Measurements from ENCODE around the gene SUCLA2. TPM values are rescaled to one million over a fixed set of nuclear protein-coding genes. Genes with fewer than 3 reads are reported as not detected.

Gene SUCLA2
- total and polyA plus RNA-seq, 2 of the 8 experiments (the other 6 are each of a cell fraction or from before 2014, with no cell fraction given): 23.5 to 78.8 TPM

- DNase-seq (ENCODE audit: low read depth in 1 of 2, low spot score in 2 of 2): no peak
- no peaks in the 10 kb centered on the region for H4K20me1 ChIP-seq (replicated peaks in 1 of 2; ENCODE audit: control insufficient read depth in 1 of 2, insufficient read depth in 2 of 2, low read length in 2 of 2)
- H3K56ac ChIP-seq (replicated peaks; ENCODE audit: insufficient read length, low read depth, low read length): no peak overlapping the region
- TF ChIP-seq HDAC2 (IDR thresholded peaks at IDR 0.05; ENCODE audit: borderline replicate concordance in 1 of 2, low read depth in 2 of 2, low read length in 2 of 2) (no peak), NRF1 (IDR thresholded peaks at IDR 0.05; ENCODE audit: low read depth, low read length) (no peak), BRCA1 (IDR thresholded peaks at IDR 0.05; ENCODE audit: low read depth, low read length) (no peak), CEBPB (IDR thresholded peaks at IDR 0.05; ENCODE audit: low read depth, low read length) (no peak), HDAC6 (IDR thresholded peaks at IDR 0.05; ENCODE audit: low read depth, low read length) (no peak), KDM5A (IDR thresholded peaks at IDR 0.05; ENCODE audit: low read length) (no peak), RAD21 (IDR thresholded peaks at IDR 0.05 in 1 of 2, conservative IDR thresholded peaks at IDR 0.05 in 1 of 2; ENCODE audit: low read depth in 2 of 2, low read length in 2 of 2) (no peak), SIRT6 (IDR thresholded peaks at IDR 0.05; ENCODE audit: low read length) (no peak), TBP (IDR thresholded peaks at IDR 0.05; ENCODE audit: low read depth, low read length) (no peak), FOSL1 (IDR thresholded peaks at IDR 0.05; ENCODE audit: insufficient read depth, low read depth, low read length) (no peak), CHD2 (IDR thresholded peaks at IDR 0.05; ENCODE audit: low read length) (no peak), CBX8 (IDR thresholded peaks at IDR 0.05; ENCODE audit: borderline replicate concordance, low read depth, low read length) (no peak), POU5F1 (IDR thresholded peaks at IDR 0.05; ENCODE audit: low read depth, low read length) (no peak), TAF1 (IDR thresholded peaks at IDR 0.05; ENCODE audit: low read depth, low read length) (no peak), SP1 (IDR thresholded peaks at IDR 0.05; ENCODE audit: low read depth, low read length) (no peak), SP4 (IDR thresholded peaks at IDR 0.05; ENCODE audit: low read length) (no peak), JUND (IDR thresholded peaks at IDR 0.05; ENCODE audit: low read length) (no peak)
Measured at GRCh38 chr13:47893527-47893926, 107.5 kb downstream of the SUCLA2 start.

More at GRCh38 chr13:47893527-47893926, 107.5 kb downstream of the SUCLA2 start:
- Histone ChIP-seq H2BK12ac (ENCODE audit: low read depth, low read length) (no peak overlapping the region), H3K27me3 (replicated peaks in 1 of 4; ENCODE audit: control insufficient read depth in 3 of 4, extremely low read depth in 1 of 4, insufficient read depth in 3 of 4, low read length in 3 of 4) (no peaks in the 10 kb centered on the region), H3K79me2 (ENCODE audit: control insufficient read depth in 1 of 2, insufficient read depth in 2 of 2, low read length in 2 of 2) (no peaks in the 10 kb centered on the region), H2BK5ac (ENCODE audit: low read depth, low read length) (no peak overlapping the region), H3K4me1 (replicated peaks in 1 of 4; ENCODE audit: control insufficient read depth in 3 of 4, insufficient read depth in 4 of 4, low read length in 3 of 4) (peaks cover 0 to 4% (median under 1%) of the 10 kb centered on the region in 4 experiments; a peak in 2 of 7 replicates), H2AK5ac (ENCODE audit: low read depth, low read length) (no peak overlapping the region), H3K18ac (ENCODE audit: extremely low read depth, low read length) (no peak overlapping the region), H3K4me2 (ENCODE audit: insufficient read depth in 1 of 2, low read depth in 2 of 2, low read length in 2 of 2) (no peak overlapping the region), H4K5ac (ENCODE audit: insufficient read length, low read depth, low read length) (no peak overlapping the region), H3K27ac (ENCODE audit: low read depth, low read length) (no peak overlapping the region), H2BK120ac (replicated peaks; ENCODE audit: low read depth, low read length) (no peak overlapping the region), H3K9ac (replicated peaks in 1 of 4; ENCODE audit: extremely low read depth in 1 of 4, low read depth in 3 of 4, low read length in 3 of 4) (no peak overlapping the region), H4K8ac (ENCODE audit: extremely low read depth, insufficient read depth, low read length) (no peak overlapping the region), H4K91ac (replicated peaks; ENCODE audit: insufficient read length, low read length) (no peak overlapping the region), H2BK15ac (ENCODE audit: low read length) (no peak overlapping the region), H3K79me1 (ENCODE audit: low read depth, low read length) (no peaks in the 10 kb centered on the region), H3K9me3 (ENCODE audit: insufficient read depth in 2 of 2, low read depth in 1 of 2, low read length in 1 of 2) (no peaks in the 10 kb centered on the region), H3K36me3 (ENCODE audit: control insufficient read depth in 2 of 4, insufficient read depth in 4 of 4, low read length in 3 of 4) (no peaks in the 10 kb centered on the region), H2AFZ (ENCODE audit: low read length) (no peak overlapping the region), H2BK20ac (ENCODE audit: low read length) (no peak overlapping the region), H3K23ac (ENCODE audit: insufficient read length) (no peak overlapping the region), H3K23me2 (ENCODE audit: low read depth, low read length) (no peaks in the 10 kb centered on the region), H3K4ac (replicated peaks; ENCODE audit: insufficient read length, low read depth, low read length) (no peak overlapping the region), H3K4me3 (ENCODE audit: extremely low read depth in 1 of 4, insufficient read depth in 2 of 4, low read depth in 3 of 4, low read length in 4 of 4) (no peak overlapping the region), H3K14ac (ENCODE audit: insufficient read length) (no peak overlapping the region)
- FAIRE-seq: no peak
- POLR2A ChIA-PET (ENCODE audit: partially characterized antibody): no interaction called here
- WGBS, 2 experiments (ENCODE audit: extremely low coverage in 1 of 2, insufficient coverage in 1 of 2, insufficient read length in 1 of 2, insufficient replicate concordance in 2 of 2, low coverage in 1 of 2, low lambda C conversion rate in 2 of 2, missing lambda C conversion rate in 1 of 2): 94% methylated on average over 1 of the region's 1 CpG; no CpG with 5 or more reads in 1 of the 2 experiments
- CTCF ChIA-PET (ENCODE audit: partially characterized antibody): no interaction called here
